ENCODE results near the gene YES1.
"Not testable (repeated sequence)": the region's sequence is repeated elsewhere in the genome, so short reads cannot be mapped to it uniquely, and the experiment has no call there.

Gene YES1

DNA sequence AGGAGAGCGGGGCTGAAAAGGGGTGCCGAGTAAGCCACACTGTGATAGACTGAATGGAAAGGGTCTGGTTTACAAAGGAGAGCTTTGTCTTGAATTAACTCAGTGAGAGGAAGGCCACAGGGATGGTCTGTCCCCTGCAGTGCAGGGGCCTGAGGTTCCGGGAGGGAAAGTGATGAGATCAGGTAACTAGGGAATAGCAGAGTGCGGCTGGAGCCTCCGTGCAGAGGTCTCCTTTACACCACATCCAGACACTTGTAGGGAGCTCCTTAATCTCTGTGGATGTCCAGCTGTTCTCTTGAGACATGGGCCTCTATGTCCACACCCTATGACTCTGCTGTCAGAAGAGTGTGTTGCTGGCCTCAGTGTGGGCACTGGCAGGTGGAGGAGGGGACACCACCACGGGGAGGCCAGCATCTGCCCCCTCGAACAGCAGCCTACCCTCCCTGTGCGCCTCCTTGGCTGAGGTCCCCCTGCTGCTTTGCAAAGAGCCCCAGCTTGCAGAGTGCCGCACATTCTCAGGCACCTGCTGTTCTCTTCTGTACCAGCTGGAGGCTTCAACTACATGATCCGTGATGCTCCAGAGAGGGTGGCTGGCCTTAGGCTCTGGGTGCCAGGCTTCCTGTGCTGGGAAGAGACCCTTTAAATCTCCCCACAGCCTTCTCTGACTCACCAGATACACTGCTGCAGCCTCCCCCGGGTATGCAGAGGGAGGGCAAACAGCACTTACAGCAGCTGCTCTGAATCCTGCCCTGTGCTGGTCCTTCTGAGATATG is 125.5 kb downstream of the YES1 start:
- DNase-seq (ENCODE audit: insufficient read length, low spot score) (no peak), FAIRE-seq (no peak)
- TF ChIP-seq POLR2A (IDR thresholded peaks at IDR 0.05; ENCODE audit: low read depth, low read length): no peak

GRCh38 chr18:685438-685837 is 126.6 kb downstream of the YES1 start:
- TF ChIP-seq POLR2A (IDR thresholded peaks at IDR 0.05; ENCODE audit: low read depth, low read length): no peak
- no peak for FAIRE-seq
- DNase-seq (ENCODE audit: insufficient read length, low spot score): no peak

DNA sequence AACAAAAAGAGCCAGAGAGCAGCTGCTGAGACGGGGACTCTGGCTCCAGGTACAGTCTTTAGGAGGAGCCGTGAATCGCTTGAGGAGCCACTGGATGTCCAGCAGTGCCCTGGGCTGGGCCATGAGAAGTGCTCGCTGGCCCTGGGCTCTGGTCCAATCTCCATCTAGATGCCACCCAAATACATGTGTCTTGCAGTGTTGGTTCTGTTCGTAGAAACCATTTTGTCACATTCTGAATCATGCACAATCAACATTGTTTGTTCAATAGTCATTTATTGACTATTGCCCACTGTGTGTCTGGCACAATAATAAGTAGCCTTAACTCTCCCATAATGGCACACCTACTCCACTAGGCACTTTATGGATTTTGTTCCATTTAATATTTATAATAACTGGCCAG is 128.5 kb downstream of the YES1 start:
- FAIRE-seq (no peak), DNase-seq (ENCODE audit: insufficient read length, low spot score) (no peak)

DNA sequence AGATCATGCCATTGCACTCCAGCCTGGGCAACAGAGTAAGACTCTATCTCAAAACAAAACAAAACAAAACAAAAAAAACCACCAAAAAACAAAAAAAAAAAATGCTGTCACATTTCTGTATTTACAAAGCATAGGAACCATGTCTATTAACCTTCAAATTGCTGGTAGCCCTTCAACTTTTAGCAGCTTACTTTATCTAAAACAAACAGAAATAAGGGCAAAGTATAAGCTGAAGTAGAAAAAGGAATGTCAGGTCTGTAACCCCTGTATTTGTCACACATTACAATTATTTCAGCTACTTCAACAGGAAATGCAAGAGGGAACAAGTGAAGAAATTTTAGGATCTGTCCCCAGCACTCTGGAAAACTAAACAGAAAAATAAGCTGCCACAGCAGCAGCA is 129.2 kb downstream of the YES1 start:
- no peak for TF ChIP-seq POLR2A (IDR thresholded peaks at IDR 0.05; ENCODE audit: low read depth, low read length)
- DNase-seq (ENCODE audit: insufficient read length, low spot score): no peak
- FAIRE-seq: no peak

More for the DNA sequence above, 128.5 kb downstream of the YES1 start:
- no peak for TF ChIP-seq POLR2A (IDR thresholded peaks at IDR 0.05; ENCODE audit: low read depth, low read length)

DNA sequence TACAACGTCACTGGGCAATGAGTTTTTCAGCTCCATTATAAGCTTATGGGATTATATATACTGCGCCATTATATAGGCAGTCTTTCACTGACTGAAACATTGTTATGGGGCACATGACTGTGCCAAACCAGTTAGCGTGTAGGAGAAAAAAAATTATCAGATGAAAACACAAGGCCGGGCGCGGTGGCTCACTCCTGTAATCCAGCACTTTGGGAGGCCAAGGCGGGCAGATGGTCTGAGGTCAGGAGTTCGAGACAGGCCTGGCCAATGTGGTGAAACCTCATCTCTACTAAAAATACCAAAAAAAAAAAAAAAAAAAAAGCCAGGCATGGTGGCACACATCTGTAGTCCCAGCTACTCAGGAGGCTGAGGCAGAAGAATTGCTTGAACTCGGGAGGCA is 129.6 kb downstream of the YES1 start:
- not testable (repeated sequence) for DNase-seq (ENCODE audit: insufficient read length, low spot score); FAIRE-seq

GRCh38 chr18:681985-682384 is 130.1 kb downstream of the YES1 start:
- no peak for FAIRE-seq
- DNase-seq (ENCODE audit: insufficient read length, low spot score): no peak
- no peak for TF ChIP-seq POLR2A (IDR thresholded peaks at IDR 0.05; ENCODE audit: low read depth, low read length)

- TF ChIP-seq POLR2A (IDR thresholded peaks at IDR 0.05; ENCODE audit: low read depth, low read length): no peak
- no peak for DNase-seq (ENCODE audit: insufficient read length, low spot score)
- FAIRE-seq: no peak
Observed at GRCh38 chr18:680392-680791, 131.7 kb downstream of the YES1 start.

- DNase-seq (ENCODE audit: insufficient read length, low spot score): no peak
- TF ChIP-seq POLR2A (IDR thresholded peaks at IDR 0.05; ENCODE audit: low read depth, low read length): no peak
- no peak for FAIRE-seq
Observed at GRCh38 chr18:679516-679915, 132.5 kb downstream of the YES1 start.

GRCh38 chr18:678482-679182 is 133.4 kb downstream of the YES1 start:
- no peak for FAIRE-seq
- TF ChIP-seq POLR2A (IDR thresholded peaks at IDR 0.05; ENCODE audit: low read depth, low read length): no peak

DNA sequence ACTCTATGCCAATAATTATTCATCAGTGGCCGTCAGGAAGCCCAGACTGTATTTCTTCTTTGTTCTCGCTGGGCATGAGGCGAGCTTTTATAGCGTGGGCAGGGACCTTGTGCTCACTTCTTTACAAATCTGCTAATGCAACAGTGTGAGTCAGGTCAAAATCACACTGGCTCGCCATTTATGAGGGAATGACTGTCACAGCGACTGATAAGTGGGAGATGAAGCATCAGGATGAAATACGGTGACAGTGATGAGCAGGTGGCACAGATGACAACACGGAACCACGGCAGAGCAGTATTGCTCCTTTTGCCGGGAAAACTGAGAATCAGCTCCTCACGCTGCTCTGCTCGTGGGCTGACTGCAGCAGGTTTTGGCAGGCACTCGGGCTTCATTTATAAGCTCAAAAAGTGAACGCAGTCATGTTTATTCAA is 134.1 kb downstream of the YES1 start:
- FAIRE-seq (no peak), DNase-seq (ENCODE audit: insufficient read length, low spot score) (no peak)
- no peak for TF ChIP-seq POLR2A (IDR thresholded peaks at IDR 0.05; ENCODE audit: low read depth, low read length)

More at GRCh38 chr18:678482-679182, 133.4 kb downstream of the YES1 start:
- no peak for DNase-seq (ENCODE audit: insufficient read length, low spot score)

- DNase-seq (ENCODE audit: insufficient read length, low spot score) (no peak), FAIRE-seq (no peak)
- TF ChIP-seq POLR2A (IDR thresholded peaks at IDR 0.05; ENCODE audit: low read depth, low read length): no peak
Observed at GRCh38 chr18:677145-677544, 134.9 kb downstream of the YES1 start.

DNA sequence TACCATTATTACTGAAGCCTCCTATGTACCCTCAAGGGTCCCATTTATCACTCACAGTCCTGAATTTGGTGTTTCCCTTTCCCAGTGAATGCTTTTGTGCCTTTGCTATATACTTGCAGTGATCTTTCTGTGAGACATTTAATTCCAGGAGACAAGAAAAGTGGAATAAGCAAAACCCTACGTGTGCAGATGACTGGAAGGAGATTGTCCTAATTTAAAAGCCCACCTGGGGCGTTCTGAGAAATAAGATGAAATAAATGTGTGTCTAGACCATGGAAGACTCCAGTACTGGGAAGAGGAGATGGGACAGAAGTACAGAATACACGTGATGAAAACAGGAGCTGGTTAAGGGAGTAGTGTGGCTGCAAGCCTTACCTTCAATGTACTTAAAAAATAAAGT is 135.3 kb downstream of the YES1 start:
- FAIRE-seq: no peak

GRCh38 chr18:676069-676468 is 136.0 kb downstream of the YES1 start:
- DNase-seq (ENCODE audit: insufficient read length, low spot score) (no peak), FAIRE-seq (no peak)
- no peak for TF ChIP-seq POLR2A (IDR thresholded peaks at IDR 0.05; ENCODE audit: low read depth, low read length)

More for the DNA sequence above, 135.3 kb downstream of the YES1 start:
- TF ChIP-seq POLR2A (IDR thresholded peaks at IDR 0.05; ENCODE audit: low read depth, low read length): no peak
- no peak for DNase-seq (ENCODE audit: insufficient read length, low spot score)

- DNase-seq (ENCODE audit: insufficient read length, low spot score) (no peak), FAIRE-seq (no peak)
- no peak for TF ChIP-seq POLR2A (IDR thresholded peaks at IDR 0.05; ENCODE audit: low read depth, low read length)
Observed at GRCh38 chr18:675307-675706, 136.7 kb downstream of the YES1 start.

- FAIRE-seq (no peak), DNase-seq (ENCODE audit: insufficient read length, low spot score) (no peak)
- no peak for TF ChIP-seq POLR2A (IDR thresholded peaks at IDR 0.05; ENCODE audit: low read depth, low read length)
Observed at GRCh38 chr18:673769-674168, 138.3 kb downstream of the YES1 start.

All from H54 (cell line).